Neutrophil (primary cell): Measurements from ENCODE around the gene NCOA1.

Experiments used
- H3K27ac ChIP-seq: fragments of 200-600 bp; sonication (generic); 2 replicates; pipeline ENCODE4 v1.5.1; 2016; ENCODE audit warnings: mild to moderate bottlenecking, moderate library complexity
- H3K27me3 ChIP-seq: fragments of 200-600 bp; sonication (generic); 2 replicates; pipeline ENCODE4 v1.6.0; 2016; ENCODE audit warnings: mild to moderate bottlenecking
- H3K36me3 ChIP-seq: fragments of 200-600 bp; sonication (generic); 2 replicates; pipeline ENCODE4 v1.5.1; 2017
- H3K4me1 ChIP-seq, 2 experiments: fragments of 200-600 bp in 1 of 2; sonication (generic) in 1 of 2; 1 replicate in 1 of 2; 2 replicates in 1 of 2; pipeline versions ENCODE4 v1.5.1 to v1.6.1; 2013 to 2016; ENCODE audit warnings: low read depth in 1 of 2, low read length in 1 of 2, mild to moderate bottlenecking in 1 of 2, moderate library complexity in 1 of 2; ENCODE audit not compliant: control insufficient read depth in 1 of 2, insufficient read depth in 1 of 2
- H3K4me3 ChIP-seq, 2 experiments: fragments of 200-600 bp in 1 of 2; sonication (generic) in 1 of 2; 1 replicate in 1 of 2; 2 replicates in 1 of 2; pipeline ENCODE4 v1.5.1; 2013 to 2016; ENCODE audit warnings: low read depth in 1 of 2, low read length in 1 of 2, mild to moderate bottlenecking in 1 of 2, moderate library complexity in 1 of 2
- H3K9me3 ChIP-seq: fragments of 200-600 bp; sonication (generic); 2 replicates; pipeline ENCODE4 v1.5.1; 2016
- CTCF ChIP-seq: fragments of 200-600 bp; sonication (generic); IDR thresholded peaks from 2 replicates; pipeline ENCODE4 v1.5.1; 2016; ENCODE audit warnings: antibody characterized with exemption

NCOA1 gene

GRCh38 chr2:24734741-24735140, 243.7 kb downstream of the NCOA1 start:
- no peaks in the 10 kb centered on the region for H3K9me3 ChIP-seq
- no peak overlapping the region for H3K27ac ChIP-seq
- no peaks in the 10 kb centered on the region for H3K27me3 ChIP-seq
- H3K36me3 ChIP-seq: peaks cover 31% of the 10 kb centered on the region
- no peak overlapping the region for H3K4me3 ChIP-seq
- H3K4me1 ChIP-seq: no peaks in the 10 kb centered on the region
- no peak for TF ChIP-seq CTCF

- Histone ChIP-seq H3K4me3 (no peak overlapping the region), H3K9me3 (no peaks in the 10 kb centered on the region), H3K4me1 (no peaks in the 10 kb centered on the region), H3K27me3 (no peaks in the 10 kb centered on the region), H3K36me3 (peaks cover 47% of the 10 kb centered on the region), H3K27ac (no peak overlapping the region)
- no peak for TF ChIP-seq CTCF
Observed at GRCh38 chr2:24739354-24740025, 248.4 kb downstream of the NCOA1 start.

GRCh38 chr2:24740142-24740541, 249.1 kb downstream of the NCOA1 start:
- Histone ChIP-seq H3K4me1 (no peaks in the 10 kb centered on the region), H3K36me3 (peaks cover 46% of the 10 kb centered on the region), H3K27me3 (no peaks in the 10 kb centered on the region), H3K4me3 (no peak overlapping the region), H3K27ac (no peak overlapping the region), H3K9me3 (no peaks in the 10 kb centered on the region)
- TF ChIP-seq CTCF: no peak

- Histone ChIP-seq H3K4me3 (no peak overlapping the region), H3K9me3 (no peaks in the 10 kb centered on the region), H3K27me3 (no peaks in the 10 kb centered on the region), H3K4me1 (no peaks in the 10 kb centered on the region), H3K27ac (no peak overlapping the region), H3K36me3 (peaks cover 66% of the 10 kb centered on the region)
- TF ChIP-seq CTCF: no peak
Observed at GRCh38 chr2:24742730-24743129, 251.7 kb downstream of the NCOA1 start.

GRCh38 chr2:24743924-24744323, 252.9 kb downstream of the NCOA1 start:
- Histone ChIP-seq H3K36me3 (peaks cover 73% of the 10 kb centered on the region), H3K9me3 (no peaks in the 10 kb centered on the region), H3K27me3 (no peaks in the 10 kb centered on the region), H3K4me1 (no peaks in the 10 kb centered on the region), H3K27ac (no peak overlapping the region), H3K4me3 (no peak overlapping the region)
- no peak for TF ChIP-seq CTCF
